ENCODE measurements around the gene THADA.

DNA sequence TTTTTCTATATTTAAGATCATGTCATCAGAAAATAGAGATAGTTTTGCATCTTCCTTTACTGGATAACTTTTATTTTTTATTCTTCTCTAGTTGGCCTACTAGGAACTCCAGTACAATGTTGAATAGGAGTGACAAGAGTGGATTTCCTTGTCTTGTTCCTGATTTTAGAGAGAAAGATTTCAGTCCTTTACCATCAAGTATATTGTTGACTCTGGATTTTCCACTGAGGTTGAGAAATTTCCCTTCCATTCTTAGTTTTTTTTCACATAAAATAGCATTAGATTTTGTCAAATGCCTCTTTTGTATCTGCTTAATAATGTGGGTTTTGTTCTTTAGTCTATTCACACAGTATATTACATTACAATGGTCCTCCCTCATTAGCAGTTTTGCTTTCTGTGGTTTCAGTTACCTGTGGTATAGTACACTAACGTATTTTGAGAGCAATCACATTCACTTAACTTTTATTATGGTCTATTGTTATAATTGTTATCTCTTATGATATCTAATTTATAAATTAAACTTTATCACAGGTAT is 105.5 kb downstream of the THADA start:
- TF ChIP-seq SIN3A (IDR thresholded peaks at IDR 0.05; ENCODE audit: borderline replicate concordance, insufficient read depth, low read length) (no peak), TAF1 (IDR thresholded peaks at IDR 0.05; ENCODE audit: borderline replicate concordance, insufficient read depth, low read length) (no peak), POLR2AphosphoS5 (IDR thresholded peaks at IDR 0.05; ENCODE audit: low read depth, low read length) (no peak), FOXP2 (optimal IDR thresholded peaks at IDR 0.05; ENCODE audit: borderline replicate concordance, extremely low read depth, extremely low read length, insufficient read depth) (no peak)
- TF ChIP-seq, protein P1, sequence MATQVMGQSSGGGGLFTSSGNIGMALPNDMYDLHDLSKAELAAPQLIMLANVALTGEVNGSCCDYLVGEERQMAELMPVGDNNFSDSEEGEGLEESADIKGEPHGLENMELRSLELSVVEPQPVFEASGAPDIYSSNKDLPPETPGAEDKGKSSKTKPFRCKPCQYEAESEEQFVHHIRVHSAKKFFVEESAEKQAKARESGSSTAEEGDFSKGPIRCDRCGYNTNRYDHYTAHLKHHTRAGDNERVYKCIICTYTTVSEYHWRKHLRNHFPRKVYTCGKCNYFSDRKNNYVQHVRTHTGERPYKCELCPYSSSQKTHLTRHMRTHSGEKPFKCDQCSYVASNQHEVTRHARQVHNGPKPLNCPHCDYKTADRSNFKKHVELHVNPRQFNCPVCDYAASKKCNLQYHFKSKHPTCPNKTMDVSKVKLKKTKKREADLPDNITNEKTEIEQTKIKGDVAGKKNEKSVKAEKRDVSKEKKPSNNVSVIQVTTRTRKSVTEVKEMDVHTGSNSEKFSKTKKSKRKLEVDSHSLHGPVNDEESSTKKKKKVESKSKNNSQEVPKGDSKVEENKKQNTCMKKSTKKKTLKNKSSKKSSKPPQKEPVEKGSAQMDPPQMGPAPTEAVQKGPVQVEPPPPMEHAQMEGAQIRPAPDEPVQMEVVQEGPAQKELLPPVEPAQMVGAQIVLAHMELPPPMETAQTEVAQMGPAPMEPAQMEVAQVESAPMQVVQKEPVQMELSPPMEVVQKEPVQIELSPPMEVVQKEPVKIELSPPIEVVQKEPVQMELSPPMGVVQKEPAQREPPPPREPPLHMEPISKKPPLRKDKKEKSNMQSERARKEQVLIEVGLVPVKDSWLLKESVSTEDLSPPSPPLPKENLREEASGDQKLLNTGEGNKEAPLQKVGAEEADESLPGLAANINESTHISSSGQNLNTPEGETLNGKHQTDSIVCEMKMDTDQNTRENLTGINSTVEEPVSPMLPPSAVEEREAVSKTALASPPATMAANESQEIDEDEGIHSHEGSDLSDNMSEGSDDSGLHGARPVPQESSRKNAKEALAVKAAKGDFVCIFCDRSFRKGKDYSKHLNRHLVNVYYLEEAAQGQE (IDR thresholded peaks at IDR 0.05; ENCODE audit: insufficient read depth in 1 of 2, low read depth in 2 of 2, low read length in 2 of 2), result no peak
